Suprapubic skin (tissue), 4 donors: Measurements from ENCODE around the gene RNF38. TPM values are rescaled to one million over a fixed set of nuclear protein-coding genes. Genes with fewer than 3 reads are reported as not detected.

Experiments
- DNase-seq, 2 donors: peaks; one replicate each; pipeline ENCODE4 v3.0.0-alpha.2; 2019; ENCODE audit warnings: low spot score in 2 of 2
- H3K27ac ChIP-seq: fragments of 200-600 bp; sonication (generic); one replicate; pipeline ENCODE4 v1.5.1; 2019
- H3K27me3 ChIP-seq: fragments of 200-600 bp; sonication (generic); one replicate; pipeline ENCODE4 v1.5.1; 2019
- H3K36me3 ChIP-seq: fragments of 200-600 bp; sonication (generic); one replicate; pipeline ENCODE4 v1.5.1; 2019
- H3K4me1 ChIP-seq: fragments of 200-600 bp; sonication (generic); one replicate; pipeline ENCODE4 v1.5.1; 2019
- H3K4me3 ChIP-seq: fragments of 200-600 bp; sonication (generic); one replicate; pipeline ENCODE4 v1.5.1; 2019; ENCODE audit warnings: mild to moderate bottlenecking
- H3K9me3 ChIP-seq: fragments of 200-600 bp; sonication (generic); one replicate; pipeline ENCODE4 v1.5.1; 2019
- EP300 ChIP-seq: sonication (generic); formaldehyde crosslinking; IDR thresholded peaks from one replicate; pipeline ENCODE4 v1.6.1; 2017; ENCODE audit warnings: antibody characterized with exemption
- POLR2A ChIP-seq, 2 donors: fragments of 450-650 bp; IDR thresholded peaks; one replicate each; pipeline ENCODE4 v1.6.1; 2017; ENCODE audit warnings: antibody characterized with exemption in 2 of 2, mild to moderate bottlenecking in 2 of 2, moderate library complexity in 2 of 2
- POLR2AphosphoS5 ChIP-seq, 3 donors: sonication (generic); formaldehyde crosslinking; IDR thresholded peaks; one replicate each; pipeline ENCODE4 v1.6.1; 2017; ENCODE audit warnings: antibody characterized with exemption in 3 of 3
- WGBS: methylation state at CpG from one replicate; pipeline ENCODE4 v1.1.5; 2018; 5-methylcytosine and 5-hydroxymethylcytosine counted together
- total RNA-seq, 4 donors: library from RNA; depleted of rRNA; stranded (reverse); fragments of >200 nt; gene quantifications; one replicate each; pipeline ENCODE4 v1.1.0, GENCODE V29; 2016
- TF ChIP-seq, protein P1 (sequence below), 2 donors: fragments of 200-600 bp in 1 of 2; fragments of 450-650 bp in 1 of 2; sonication (generic) in 1 of 2; IDR thresholded peaks; one replicate each; pipeline ENCODE4 v1.5.1; 2016 to 2019; ENCODE audit warnings: antibody characterized with exemption in 2 of 2, mild to moderate bottlenecking in 1 of 2, moderate library complexity in 1 of 2

Gene RNF38
- total RNA-seq, 4 donors from 2014 or later, result 20.6 to 43.9 (median 28.1) TPM

DNA sequence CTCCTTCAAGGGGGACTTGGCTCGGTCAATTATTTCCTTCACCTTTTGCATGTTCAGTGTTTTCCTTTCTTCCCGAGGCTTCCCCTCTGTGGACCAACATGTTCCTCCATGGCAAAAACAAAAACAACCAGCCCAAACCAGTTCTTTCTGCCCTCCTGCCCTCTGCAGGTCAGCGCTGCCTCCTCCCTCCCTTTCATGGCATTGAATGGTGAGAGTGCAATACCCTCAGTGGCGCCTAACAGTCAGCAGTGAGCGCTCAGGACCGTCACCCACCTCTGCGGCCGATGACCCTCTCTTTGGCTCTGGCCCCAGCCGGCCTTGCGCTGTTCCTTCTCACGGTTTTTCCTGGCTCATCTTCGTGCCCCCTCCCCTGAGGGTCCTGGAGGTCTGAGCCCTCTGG is 107.4 kb downstream of the RNF38 start:
- H3K9me3 ChIP-seq, result no peaks in the 10 kb centered on the region
- no peak overlapping the region for H3K4me3 ChIP-seq
- no peak for TF ChIP-seq EP300
- TF ChIP-seq, protein P1, sequence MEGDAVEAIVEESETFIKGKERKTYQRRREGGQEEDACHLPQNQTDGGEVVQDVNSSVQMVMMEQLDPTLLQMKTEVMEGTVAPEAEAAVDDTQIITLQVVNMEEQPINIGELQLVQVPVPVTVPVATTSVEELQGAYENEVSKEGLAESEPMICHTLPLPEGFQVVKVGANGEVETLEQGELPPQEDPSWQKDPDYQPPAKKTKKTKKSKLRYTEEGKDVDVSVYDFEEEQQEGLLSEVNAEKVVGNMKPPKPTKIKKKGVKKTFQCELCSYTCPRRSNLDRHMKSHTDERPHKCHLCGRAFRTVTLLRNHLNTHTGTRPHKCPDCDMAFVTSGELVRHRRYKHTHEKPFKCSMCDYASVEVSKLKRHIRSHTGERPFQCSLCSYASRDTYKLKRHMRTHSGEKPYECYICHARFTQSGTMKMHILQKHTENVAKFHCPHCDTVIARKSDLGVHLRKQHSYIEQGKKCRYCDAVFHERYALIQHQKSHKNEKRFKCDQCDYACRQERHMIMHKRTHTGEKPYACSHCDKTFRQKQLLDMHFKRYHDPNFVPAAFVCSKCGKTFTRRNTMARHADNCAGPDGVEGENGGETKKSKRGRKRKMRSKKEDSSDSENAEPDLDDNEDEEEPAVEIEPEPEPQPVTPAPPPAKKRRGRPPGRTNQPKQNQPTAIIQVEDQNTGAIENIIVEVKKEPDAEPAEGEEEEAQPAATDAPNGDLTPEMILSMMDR (IDR thresholded peaks at IDR 0.05), result no peak
- no peak for TF ChIP-seq POLR2AphosphoS5 (IDR thresholded peaks at IDR 0.05)
- no peak for TF ChIP-seq POLR2A (IDR thresholded peaks at IDR 0.05)
- no peak for DNase-seq
- no peak overlapping the region for H3K27ac ChIP-seq
- H3K4me1 ChIP-seq, result no peaks in the 10 kb centered on the region
- no peaks in the 10 kb centered on the region for H3K36me3 ChIP-seq
- H3K27me3 ChIP-seq, result no peaks in the 10 kb centered on the region
- WGBS, result 84% methylated on average over 12 of the region's 12 CpGs

DNA sequence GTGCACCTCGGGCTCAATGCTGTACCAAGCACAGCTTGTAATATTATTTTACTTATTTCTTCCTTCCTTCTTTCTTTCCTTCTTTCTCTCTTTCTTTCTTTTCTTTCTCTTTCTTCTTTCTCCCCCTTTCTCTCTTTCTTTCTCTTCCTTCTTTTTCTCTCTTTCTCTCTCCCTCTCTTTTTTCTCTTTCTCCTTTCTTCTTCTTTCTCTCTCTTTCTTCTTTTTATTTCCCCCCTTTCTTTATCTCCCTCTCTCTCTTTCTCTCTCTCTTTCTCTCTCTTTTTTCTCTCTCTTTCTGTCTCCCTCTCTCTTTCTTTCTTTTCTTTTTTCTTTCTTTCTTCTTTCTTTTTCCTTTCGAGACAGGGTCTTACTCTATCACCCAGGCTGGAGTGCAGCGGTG is 109.1 kb downstream of the RNF38 start:
- Histone ChIP-seq H3K4me3 (no peak overlapping the region), H3K9me3 (no peaks in the 10 kb centered on the region), H3K4me1 (no peaks in the 10 kb centered on the region), H3K27me3 (no peaks in the 10 kb centered on the region), H3K36me3 (no peaks in the 10 kb centered on the region), H3K27ac (no peak overlapping the region)
- no peak for TF ChIP-seq EP300
- TF ChIP-seq, protein P1 (IDR thresholded peaks at IDR 0.05), result no peak
- TF ChIP-seq POLR2A (IDR thresholded peaks at IDR 0.05), result no peak
- no peak for TF ChIP-seq POLR2AphosphoS5 (IDR thresholded peaks at IDR 0.05)
- 94% methylated on average over 3 of the region's 3 CpGs for WGBS
- no peak for DNase-seq

DNA sequence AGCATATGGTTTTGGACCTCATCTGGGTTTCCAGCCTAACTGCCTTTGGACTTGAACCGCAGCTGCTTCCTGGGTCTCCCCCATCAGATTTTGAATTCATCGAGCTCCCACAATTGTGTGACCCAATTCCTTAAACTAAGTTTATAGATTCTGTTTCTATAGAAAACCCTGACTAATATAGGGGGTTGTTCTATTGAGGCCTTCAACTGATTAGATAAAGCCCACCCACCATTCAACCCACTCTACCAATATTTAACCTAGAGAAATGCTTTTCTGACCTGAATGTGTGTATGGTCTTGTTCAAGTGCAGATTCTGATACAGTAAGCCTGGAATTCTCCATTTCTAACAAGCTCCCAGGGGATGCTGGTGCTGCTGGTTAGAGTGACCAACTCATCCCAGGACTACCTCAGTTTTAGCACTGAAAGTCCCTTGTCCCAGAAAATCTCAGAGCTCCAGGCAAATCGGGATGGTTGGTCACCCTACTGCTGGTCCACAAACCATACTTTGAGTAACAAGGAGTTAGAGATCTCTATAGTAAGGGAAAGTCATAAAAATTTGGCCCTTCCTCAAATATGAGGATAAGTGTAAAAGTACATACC is 110.1 kb downstream of the RNF38 start:
- Histone ChIP-seq H3K27me3 (no peaks in the 10 kb centered on the region), H3K36me3 (no peaks in the 10 kb centered on the region), H3K27ac (no peak overlapping the region), H3K4me3 (no peak overlapping the region), H3K9me3 (no peaks in the 10 kb centered on the region), H3K4me1 (no peaks in the 10 kb centered on the region)
- no peak for TF ChIP-seq POLR2AphosphoS5 (IDR thresholded peaks at IDR 0.05)
- TF ChIP-seq, protein P1 (IDR thresholded peaks at IDR 0.05), result no peak
- TF ChIP-seq EP300, result no peak
- no peak for TF ChIP-seq POLR2A (IDR thresholded peaks at IDR 0.05)
- no peak for DNase-seq
- 97% methylated on average over 3 of the region's 3 CpGs for WGBS

DNA sequence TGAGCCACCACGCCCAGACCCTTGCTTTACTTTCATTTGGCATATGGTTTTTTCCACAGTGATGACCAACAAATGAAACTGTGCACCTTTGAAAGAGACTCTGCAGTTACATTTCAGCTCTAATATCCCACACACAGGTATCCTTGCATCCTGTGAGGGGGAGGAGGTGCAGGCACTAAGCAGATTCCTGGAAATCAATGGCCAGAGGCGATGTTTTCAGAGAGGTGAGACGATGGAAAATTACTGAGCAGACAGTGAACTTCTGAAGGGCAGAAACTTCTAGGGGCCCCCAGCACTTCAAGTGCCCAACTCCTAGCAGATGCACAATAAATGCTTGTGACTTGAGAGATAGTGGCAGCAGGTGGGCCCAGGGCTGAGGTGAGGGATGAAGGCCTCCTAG is 112.0 kb downstream of the RNF38 start:
- Histone ChIP-seq H3K36me3 (no peaks in the 10 kb centered on the region), H3K9me3 (no peaks in the 10 kb centered on the region), H3K27me3 (no peaks in the 10 kb centered on the region), H3K4me3 (no peak overlapping the region), H3K4me1 (no peaks in the 10 kb centered on the region), H3K27ac (no peak overlapping the region)
- no peak for DNase-seq
- TF ChIP-seq EP300, result no peak
- TF ChIP-seq, protein P1 (IDR thresholded peaks at IDR 0.05), result no peak
- no peak for TF ChIP-seq POLR2AphosphoS5 (IDR thresholded peaks at IDR 0.05)
- no peak for TF ChIP-seq POLR2A (IDR thresholded peaks at IDR 0.05)
- 82% methylated on average over 3 of the region's 3 CpGs for WGBS

Other genes with a start within 250 kb of the RNF38 start
- not detected for gene CCIN, start 230.9 kb downstream of the RNF38 start, total RNA-seq
- gene CLTA, start 209.3 kb downstream of the RNF38 start, total RNA-seq, result 100 to 1,000 TPM; 128 to 148 (median 130) TPM
- gene GNE, start 141.8 kb downstream of the RNF38 start, total RNA-seq, result 10 to 100 TPM in 3 of 4 donors, 1 to 10 TPM in 1; 9.6 to 20.0 (median 14.9) TPM
- gene MELK, start 172.6 kb upstream of the RNF38 start, total RNA-seq, result 1 to 10 TPM; 1.8 to 3.2 (median 2.2) TPM